DLD1 (cell line): ENCODE measurements around the gene LRFN5.

Source experiments
- in situ Hi-C: cut with HindIII; loops from 2 replicates; pipeline ENCODE4 v1.10.0; 2017; ENCODE audit warnings: low sequenced_read_pairs

Gene LRFN5

DNA sequence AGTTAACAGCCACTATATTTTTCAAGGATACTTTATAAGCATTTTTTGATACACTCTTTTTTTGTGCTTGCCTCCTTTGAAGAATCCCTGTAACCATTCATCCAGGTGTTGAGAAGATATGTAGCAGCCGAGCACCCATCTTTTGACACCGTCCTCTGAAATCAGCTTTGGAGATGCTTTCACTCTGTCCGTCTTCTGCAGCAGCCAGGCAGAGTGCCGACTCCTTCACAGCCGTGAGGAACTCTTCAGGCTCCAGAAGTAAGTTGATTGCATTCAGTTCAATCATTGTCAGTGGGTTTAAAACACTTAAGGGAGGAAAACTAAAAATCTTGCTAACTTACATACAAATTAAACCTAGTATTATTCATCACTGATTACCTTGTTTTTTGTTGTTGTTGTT is 160.1 kb downstream of the LRFN5 start:
- in situ Hi-C loops, result no loop called here

DNA sequence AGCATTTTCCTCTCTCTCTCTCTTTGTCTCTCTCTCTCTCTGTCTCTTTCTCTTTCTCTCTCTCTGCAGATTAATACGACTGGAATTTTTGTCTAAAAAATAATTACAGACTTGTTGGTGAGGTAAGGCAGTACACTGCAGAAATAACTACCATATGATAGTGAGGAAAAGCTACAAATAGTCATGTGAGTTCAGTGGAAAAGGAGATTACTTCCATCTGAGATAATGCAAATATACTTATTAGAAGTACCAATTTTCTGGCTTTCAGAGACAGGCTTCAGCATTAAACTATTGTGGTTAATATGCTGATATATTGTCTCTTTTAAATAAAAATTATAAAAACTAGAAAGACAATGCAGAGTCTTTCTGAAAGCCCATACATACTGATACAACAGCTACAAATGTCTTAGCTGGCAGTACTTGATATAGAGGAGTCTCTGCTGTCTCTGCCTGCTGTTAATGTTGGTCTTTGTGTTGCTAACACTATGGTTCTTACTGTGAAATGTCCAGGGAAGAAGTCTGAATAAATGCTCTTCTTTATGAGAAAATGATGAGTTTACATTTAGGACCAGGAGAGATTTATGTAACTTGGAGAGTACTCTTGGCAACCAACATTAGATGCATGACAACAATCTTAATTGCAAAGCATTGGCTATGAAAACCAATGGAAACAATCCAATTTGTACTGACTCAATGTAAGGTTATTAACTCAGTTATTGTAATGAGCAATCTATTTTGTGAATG is 167.0 kb downstream of the LRFN5 start:
- in situ Hi-C loops, result no loop called here

DNA sequence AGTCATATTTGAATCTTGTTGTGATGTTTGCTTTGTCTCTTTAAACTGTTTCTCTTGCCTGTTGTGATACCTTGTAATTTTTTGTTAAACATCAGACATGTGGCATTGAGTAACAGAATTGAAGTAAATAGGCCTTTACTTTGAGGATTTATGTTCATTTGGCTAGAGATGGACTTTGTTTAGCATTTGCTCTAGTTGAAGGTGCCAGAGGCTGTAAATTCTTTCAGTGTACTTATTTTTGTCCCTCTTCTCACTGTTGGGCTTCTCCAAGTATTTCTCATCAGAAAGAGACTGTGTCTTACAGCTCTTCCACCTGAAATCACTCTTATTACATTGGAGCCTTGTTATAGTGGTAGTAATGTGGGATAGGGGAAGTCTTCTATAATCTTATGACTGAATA is 175.8 kb downstream of the LRFN5 start:
- in situ Hi-C loops, result no loop called here

DNA sequence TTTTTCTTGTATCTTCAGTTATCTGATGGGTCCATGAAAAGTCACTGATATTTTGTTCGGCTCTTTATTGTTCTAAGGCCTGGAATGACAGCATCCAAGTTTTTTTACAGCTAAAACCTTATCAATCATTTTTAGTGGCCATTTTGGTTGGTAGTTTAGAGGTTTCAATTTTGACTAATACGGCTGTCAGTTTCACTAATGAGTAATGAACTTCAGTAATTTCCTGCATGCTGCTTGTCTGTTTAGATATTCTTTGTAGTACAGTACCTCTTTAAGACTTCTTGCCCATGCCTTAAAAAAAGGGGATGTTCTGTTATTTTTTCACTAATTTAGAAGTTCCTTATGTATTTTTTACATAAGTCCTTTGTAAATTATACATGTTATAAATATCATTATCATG is 176.7 kb downstream of the LRFN5 start:
- in situ Hi-C loops, result no loop called here

- in situ Hi-C loops, result no loop called here
Measured at GRCh38 chr14:41785696-41786095, 179.0 kb downstream of the LRFN5 start.

DNA sequence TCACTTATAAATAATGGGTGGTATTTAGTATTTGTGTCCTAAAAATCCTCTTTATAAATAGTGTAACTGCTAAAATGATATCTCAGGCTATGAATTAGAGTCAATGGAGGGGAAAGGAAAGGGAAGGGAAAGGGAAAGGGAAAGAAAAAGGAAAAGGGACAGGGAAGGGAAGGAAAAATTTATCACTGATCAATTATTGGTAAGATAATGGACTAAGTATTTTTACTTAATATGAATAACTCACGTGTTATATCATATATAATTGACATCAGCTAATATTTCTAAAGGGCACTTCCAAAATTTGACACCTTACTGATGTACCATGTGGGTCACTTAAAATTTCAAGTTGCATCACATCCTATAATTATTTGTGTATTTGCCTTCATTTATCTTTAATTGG is 193.1 kb downstream of the LRFN5 start:
- in situ Hi-C loops, result no loop called here

GRCh38 chr14:41805633-41806032 is 199.0 kb downstream of the LRFN5 start:
- in situ Hi-C loops, result no loop called here

- in situ Hi-C loops, result no loop called here
Measured at GRCh38 chr14:41806366-41806975, 199.8 kb downstream of the LRFN5 start.

DNA sequence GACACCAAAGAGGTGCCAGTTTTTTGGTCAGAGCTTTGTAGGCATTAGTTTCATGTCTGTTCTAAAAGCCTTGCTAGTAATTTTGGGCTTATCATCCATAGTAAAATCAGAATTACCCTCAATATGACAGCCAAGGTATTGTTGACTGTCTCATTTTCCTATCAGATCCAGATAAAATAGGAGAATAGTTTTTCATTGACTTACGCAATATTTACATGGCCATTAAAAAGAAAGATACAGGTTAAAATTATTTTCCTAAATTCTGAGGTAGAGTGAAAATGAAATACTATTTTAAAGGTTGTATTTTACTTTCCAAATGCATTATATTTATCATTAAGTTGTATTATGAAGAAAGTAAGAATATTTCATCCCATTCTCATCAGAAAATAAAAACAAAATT is 203.7 kb downstream of the LRFN5 start:
- in situ Hi-C loops, result no loop called here

- in situ Hi-C loops, result no loop called here
Measured at GRCh38 chr14:41817626-41818025, 210.9 kb downstream of the LRFN5 start.

- in situ Hi-C loops, result no loop called here
Measured at GRCh38 chr14:41824441-41824840, 217.8 kb downstream of the LRFN5 start.

GRCh38 chr14:41825622-41826021 is 218.9 kb downstream of the LRFN5 start:
- in situ Hi-C loops, result no loop called here

GRCh38 chr14:41830714-41831406 is 224.2 kb downstream of the LRFN5 start:
- in situ Hi-C loops, result no loop called here

DNA sequence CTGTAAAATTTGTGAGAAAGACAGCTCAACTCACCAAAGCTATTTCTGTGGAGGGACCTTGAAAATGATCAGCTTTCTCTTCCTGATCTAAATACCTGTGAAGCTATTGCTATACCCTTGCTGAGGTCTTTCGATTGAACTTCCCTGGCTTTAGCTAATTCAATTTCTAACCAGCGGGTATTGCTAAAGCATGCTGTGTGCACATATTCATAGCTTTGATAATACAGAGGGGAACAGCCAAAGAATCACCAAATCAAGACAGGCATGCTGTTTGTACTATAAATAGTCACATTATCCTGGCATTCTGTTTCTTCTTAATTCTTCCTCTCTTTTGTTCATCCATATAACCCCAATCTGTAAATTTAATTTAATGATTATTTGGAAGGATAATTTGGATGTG is 233.0 kb downstream of the LRFN5 start:
- in situ Hi-C loops, result no loop called here

DNA sequence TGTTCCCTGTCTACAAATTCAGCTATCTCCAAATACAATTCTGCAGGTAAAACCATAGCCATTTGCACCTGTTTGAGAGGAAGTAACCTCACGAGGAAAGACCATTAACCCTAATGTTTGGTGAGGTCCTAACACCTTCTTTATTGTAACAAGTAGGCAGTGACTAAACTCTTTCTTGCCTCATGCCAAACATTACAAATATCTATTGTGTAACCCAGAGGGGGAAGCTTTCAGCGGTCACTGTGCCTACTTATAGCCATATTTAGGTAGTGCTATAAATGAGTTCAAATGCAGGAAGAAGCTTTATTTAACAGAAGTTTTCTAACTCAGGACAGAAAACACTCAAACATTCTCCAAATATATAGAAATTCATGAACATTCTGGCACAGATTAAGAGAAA is 252.7 kb downstream of the LRFN5 start:
- in situ Hi-C loops, result no loop called here

DNA sequence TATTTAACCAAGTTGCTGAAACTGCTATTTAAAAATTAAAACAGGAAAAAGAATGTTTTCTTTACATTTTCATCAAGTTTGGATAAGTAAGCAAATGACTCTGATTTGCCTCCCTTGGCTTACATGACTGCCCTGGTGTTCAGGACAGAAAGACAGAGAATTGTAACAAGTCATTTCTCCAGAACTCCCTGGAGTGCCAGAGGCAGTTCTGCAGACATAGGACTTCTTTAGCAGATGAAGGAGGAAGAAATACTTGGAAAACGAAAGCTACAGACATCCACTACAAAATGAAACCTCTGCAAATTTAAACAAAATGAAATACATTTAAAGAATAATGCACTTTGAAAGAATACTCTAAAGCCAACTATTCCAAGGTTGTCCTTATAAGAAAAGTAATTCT is 253.9 kb downstream of the LRFN5 start:
- in situ Hi-C loops, result no loop called here

DNA sequence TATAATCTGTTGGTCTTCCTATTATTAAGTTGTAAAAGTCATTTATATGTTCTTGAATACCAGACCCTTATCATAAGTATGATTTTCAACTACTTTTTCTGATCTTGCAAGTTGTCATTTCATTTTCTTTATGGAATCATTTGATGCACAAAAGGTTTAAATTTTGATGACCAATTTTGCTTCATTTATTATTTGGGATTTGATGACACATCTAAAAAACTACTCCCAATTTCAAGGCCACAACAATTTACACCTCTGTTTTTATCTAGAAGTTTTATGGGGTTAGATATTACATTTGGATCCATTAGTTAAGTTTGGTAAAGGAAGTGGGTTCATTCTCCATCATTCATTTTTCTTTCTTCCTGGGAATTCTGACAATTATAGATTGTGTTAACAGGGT is 259.2 kb downstream of the LRFN5 start:
- in situ Hi-C loops, result no loop called here

GRCh38 chr14:41868396-41868795 is 261.7 kb downstream of the LRFN5 start:
- in situ Hi-C loops, result no loop called here

- in situ Hi-C loops, result no loop called here
Measured at GRCh38 chr14:41872931-41873685, 266.4 kb downstream of the LRFN5 start.

- in situ Hi-C loops, result no loop called here
Measured at GRCh38 chr14:41873686-41874317, 267.1 kb downstream of the LRFN5 start.

- in situ Hi-C loops, result no loop called here
Measured at GRCh38 chr14:41875116-41875515, 268.4 kb downstream of the LRFN5 start.
